Fibroblast of skin of left quadriceps (primary cell): ENCODE results near the gene RHOG.
A peak's percentile ranks its signal among the peaks of the same experiment; 100 is the strongest.

Experiments
- DNase-seq, 2 experiments: peaks; one replicate each; pipeline ENCODE4 v3.0.0-alpha.2; 2013; ENCODE audit warnings: low read depth in 2 of 2

RHOG gene

DNA sequence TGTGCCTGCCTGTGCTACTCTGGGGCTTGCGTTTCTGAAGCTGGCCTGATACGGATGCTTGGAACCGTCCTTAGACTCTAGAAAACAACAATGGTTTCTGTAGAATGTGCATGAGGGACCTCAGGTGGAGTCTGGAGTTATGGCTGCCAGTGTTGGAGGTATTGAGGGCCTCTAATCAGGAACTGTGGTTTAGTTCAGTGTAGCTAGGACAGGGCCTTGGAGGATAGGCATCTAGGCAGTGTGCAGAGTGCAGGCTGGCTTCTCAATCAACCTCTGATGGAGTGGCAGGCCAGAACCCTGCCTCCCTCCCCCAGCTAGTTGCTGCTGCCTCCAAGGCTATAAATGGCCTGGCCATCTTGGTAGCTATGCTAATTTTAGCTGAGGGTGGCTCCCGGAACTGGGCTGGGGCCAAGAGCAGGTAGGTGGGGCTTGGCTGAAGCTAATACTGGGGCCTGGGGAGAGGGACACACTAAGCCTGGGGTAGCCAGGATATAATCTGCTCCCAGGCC lies 18.7 kb upstream of the RHOG start:
- no peak for DNase-seq

DNA sequence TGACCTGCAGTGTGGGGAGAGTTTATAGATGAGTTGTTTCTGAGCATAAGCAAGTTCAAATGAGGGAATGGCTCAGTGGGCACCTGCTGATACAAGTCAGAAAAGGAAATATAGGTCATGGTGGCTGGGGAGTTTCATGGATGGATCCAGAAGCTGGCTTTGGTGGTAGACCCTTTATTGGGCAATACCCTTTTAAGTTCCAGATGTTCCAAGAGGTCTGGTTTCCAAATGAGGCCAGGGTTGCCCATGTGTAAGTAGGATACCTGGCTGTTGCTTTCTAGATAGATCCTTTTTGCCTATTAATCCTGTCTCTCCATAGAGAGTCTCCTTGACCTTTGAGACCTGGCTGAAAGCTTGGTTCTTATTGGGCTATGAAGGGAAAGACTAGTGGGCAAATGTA lies 16.9 kb upstream of the RHOG start:
- no peak for DNase-seq

DNA sequence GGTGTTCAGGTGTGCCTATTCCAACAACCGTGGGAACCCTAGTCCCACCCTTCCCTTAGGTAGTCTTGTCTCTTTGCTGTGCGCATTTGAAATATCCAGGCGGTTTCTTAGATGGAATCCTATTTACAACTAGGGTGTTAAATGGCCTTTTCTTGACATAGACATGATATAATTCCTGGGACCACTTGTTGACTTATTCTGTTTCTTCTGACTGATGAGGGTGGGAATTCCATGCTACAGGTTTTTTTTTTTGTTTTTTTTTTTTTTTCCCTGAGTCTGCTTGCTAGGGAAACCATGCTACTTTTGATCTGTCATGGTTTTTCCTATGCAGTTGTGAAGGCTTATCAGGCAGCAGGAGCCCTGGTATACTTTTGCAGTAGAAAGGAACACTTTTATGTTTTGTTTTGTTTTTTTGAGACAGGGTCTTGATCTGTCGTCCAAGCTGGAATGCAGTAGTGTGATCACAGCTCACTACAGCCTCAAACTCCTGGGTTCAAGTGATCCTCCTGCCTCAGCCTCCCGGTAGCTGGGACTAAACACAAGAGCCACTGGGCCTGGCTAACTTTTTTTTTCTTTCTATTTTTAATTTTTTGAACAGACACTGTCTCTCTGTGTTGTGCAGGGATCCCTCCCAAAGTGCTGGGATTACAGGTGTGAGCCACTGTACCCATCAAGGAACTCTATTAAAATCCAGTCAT lies 16.2 kb upstream of the RHOG start:
- no peak for DNase-seq

DNA sequence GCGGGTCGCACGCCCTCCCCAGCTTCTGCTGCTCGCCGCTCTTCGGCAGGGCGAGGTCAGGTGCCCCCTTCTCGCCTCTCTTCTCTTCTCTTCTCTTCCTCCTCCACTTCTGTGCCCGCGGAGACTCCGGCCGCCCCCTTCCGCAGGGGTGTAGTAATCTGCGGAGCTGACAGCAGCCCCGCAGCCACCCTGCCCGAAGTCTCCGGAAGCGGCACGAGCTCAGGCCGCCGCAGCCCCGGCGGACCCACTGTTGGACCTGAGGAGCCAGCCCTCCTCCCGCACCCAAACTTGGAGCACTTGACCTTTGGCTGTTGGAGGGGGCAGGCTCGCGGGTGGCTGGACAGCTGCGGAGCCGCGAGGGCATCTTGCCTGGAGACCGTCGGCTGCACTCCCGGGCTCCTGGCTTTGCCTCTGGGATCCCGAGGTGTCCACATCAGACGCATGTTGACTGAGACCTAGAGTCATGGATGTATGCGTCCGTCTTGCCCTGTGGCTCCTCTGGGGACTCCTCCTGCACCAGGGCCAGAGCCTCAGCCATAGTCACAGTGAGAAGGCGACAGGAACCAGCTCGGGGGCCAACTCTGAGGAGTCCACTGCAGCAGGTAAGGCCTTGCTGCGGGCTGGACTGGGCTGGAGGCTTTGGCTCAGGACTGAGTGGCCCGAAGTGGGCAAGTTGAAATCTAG lies 15.2 kb upstream of the RHOG start:
- DNase-seq = no peak

DNA sequence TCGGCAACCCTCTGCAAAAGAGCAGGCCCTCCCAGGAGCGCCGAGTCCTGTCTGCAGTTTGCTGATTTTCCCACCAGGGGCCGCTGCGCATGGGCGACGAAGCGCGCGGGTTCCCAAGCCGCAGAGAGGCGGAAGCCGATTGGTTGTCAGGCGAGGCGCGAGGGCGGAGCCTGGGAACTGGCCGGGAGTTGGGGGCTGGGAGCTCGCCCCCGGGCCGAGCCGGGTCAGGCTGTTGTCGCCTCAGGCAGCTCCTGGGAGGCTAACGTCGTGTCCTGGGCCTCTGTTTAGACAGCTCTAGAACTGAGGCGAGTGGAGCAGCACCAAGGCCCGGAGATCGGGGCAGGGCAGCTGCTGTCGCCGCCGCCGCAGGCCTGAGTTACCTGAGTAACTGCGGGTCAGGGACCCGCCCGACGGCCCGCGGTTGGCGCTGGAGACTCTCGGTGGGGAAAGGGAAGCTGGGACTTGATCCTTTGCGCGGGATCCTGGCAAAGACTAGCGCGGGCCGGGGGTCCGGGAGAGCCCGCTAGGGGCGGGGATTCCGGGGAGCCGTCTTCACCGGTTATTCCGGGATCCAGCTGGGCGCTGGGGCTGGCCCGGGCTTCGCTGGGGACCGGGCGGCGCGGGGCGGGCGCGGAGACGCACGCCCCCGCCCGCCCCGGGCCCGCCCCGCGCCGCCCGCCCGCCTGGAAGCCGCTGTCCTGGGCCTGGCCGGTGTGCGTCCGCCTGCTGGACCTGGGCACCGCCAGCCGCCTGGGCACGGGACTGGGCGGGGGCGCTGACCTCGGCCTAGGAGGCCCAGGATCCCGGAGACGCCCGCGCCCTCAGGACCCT lies 14.4 kb upstream of the RHOG start, which contains the start of gene STIM1:
Gene STIM1 (plus strand): TSS at position 688 of the 831 bp plus-strand sequence. CDS start 607 bp downstream, outside the sequence.
- DNase-seq = peak; percentile 84 to 85

DNA sequence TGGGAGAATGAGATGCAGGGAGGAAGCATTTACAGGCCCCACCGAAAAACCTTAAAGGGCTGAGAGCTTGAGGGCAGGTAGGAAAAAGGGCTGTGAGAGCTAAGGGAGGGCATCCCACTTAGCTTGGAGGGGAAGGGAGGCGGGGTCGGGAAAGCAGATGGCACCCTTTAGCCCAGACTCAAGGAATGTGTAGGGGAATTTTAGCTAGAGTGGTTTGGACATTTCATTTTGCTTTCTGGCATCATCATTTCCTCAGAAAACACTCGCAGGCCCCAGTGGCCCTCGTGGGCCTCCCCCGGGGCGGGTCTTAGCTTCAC lies 13.9 kb upstream of the RHOG start:
- no peak for DNase-seq

DNA sequence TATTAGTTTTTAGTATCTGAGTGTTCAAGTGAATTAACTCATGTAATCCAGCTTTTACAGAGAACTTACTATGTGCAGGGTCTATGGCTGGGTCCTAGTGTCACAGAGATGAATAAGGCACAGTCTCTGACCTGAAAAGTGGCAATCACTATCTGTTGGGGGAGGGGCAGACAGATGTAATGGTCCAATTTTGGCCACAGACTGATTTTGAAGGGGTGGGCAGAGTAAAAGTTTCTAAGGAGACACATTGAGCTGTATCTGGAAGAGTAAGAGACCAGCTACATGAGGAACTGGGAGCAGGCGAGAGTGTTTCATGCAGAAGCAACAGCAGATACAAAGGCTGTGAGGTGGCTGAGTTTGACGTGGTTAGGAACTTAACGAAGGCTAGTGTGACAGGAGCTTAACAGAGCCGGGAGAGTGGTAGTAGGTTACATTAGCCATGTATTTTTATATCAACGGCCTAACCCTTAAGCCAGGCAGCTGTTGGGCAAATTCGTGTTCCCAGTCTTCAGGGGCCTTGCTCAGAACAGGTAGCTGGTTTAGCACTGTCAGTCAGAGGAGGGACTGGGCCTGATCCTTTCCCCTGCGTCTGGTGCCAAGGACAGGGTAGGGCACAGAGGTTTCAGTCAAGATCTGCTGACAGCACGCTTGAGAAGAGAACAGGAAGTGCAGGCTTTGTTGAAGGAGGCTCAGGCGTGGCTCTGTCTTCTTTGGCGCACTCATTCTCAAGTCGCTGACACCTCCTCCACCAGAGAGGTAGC lies 13.3 kb upstream of the RHOG start:
- no peak for DNase-seq

DNA sequence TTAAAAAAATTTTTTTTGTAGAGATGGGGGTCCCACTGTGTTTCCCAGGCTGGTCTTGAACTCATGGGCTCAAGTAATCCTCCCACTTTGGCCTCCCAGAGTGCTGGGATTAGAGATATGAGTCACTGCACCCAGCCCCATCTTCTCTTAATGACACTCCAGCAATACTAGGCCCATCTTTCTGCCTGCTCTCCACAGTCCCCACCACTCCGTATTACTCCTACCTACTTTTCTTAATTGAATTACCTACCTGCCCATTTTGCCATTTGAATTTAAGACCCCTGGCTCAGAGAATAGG lies 12.7 kb upstream of the RHOG start:
- no peak for DNase-seq

DNA sequence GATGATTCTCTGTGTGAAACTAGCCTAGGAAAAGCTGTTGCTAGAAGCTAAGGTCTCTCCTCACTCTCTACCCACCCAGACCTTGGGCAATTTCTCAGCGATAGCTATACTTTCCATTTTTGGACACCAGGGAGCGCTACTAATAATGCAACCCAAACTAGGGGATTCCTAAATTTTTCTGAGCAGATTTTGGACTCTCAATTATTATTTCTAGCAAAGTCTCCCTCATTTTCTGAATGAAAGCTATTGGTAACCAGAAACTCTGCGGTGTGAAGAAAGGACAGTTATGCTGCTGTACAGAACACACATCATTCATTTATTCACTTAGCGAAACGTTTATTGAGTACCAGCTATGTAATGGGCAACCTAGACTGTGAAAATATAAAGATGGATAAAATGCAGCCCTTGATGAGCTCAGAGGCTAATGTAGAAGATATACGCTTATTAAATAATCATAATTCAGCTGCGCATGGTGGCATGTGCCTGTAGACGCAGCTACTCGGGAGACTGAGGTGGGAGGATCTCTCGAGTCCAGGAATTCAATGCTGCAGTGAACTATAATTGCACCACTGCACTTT lies 8.6 kb upstream of the RHOG start:
- DNase-seq = peak in 1 of 2 experiments; percentile 30

DNA sequence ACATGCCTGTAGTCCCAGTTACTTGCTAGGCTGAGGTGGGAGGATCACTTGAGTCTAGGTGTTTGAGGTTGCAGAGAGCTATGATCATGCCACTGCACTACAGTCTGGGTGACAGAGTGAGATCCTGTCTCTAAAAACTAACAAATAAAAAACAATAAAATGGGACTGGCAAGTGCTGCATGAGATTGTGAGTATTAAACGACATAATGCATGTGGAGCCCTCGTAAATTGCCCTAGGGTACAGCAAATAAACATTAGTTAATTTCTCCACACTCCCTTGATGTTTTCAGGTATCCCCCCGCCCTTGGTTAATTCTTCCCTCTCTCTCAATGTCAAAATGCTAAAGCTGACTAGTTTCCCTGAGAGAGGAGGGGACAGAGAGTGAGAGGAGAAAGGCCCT lies 4.9 kb upstream of the RHOG start:
- no peak for DNase-seq

DNA sequence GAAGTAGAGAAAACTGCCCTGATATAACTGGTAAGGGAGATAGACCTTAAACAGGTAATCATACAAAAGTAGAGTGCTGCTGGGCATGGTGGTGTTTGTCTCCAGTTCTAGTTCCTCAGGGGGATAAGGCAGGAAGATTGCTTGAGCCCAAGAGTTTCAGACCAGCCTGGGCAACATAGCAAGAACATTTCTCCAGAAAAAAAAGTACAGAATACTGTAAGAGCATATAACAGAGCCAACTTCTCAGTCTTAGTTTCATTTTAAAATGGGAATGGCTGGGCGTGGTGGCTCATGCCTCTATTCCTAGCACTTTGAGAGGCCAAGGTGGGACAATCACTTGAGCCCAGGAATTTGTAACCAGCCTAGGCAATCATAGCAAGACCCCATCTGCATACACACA lies 4.5 kb upstream of the RHOG start:
- DNase-seq = no peak

DNA sequence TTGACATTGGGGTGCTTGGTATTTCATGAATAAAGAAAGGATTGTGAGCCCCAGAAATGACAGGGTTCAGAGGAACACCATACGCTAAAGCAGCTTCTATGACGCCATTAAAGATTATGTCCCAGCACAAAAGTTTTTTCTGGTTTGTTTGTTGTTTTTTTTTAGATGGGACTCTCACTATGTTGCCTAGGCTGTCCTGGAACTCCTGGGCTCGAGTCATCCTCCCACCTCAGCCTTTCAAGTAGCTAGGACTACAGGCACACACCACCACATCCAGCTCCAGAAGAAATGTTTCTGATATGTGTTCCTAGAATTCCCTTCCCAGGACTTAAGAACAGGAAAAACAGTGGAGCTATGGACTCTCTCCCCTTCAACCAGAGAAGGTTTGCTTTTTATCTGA lies 2.6 kb upstream of the RHOG start:
- no peak for DNase-seq

DNA sequence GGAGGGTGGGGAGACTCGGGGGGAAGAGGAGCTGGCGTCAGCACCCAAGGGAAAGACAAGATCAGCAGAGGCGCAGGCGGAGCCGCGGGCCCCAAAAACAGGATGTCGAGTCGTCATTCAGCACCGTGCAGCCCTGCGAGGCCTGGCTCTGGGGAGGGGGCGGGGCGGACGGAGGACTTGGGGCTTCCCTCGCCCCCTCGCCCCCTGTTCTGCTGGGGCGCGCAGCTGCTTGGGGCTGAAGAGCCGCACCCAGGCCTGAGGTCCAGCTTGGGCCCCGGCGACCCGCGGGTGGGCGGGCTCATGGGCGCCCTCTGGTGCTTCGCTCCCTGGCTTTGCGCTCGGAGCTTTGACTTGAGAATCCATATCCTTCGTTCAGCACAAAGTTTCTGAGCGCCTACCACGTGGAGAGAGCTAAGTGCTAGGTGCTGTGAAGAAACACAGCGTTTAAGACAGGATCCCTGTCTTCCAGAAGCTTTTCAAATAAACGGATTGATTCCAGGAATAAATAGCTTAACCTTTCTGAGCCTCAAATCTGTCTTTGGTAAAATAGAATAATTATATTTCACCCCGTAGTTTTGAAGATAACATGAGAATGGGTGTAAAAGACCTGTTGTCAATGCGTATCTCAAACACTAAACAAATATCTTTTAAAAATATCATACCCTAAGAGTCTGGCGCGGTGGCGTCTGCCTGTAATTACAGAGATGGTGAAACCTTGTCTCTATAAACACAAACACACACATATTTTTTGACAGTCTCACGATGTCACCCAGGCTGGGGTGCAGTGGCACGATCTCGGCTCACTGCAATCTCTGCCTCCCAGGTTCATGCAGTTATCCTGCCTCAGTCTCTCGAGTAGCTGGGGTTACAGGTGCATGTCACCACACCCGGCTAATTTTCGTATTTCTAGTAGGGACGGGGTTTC lies 929 bp upstream of the RHOG start:
- peak; percentile 54 to 56 for DNase-seq

DNA sequence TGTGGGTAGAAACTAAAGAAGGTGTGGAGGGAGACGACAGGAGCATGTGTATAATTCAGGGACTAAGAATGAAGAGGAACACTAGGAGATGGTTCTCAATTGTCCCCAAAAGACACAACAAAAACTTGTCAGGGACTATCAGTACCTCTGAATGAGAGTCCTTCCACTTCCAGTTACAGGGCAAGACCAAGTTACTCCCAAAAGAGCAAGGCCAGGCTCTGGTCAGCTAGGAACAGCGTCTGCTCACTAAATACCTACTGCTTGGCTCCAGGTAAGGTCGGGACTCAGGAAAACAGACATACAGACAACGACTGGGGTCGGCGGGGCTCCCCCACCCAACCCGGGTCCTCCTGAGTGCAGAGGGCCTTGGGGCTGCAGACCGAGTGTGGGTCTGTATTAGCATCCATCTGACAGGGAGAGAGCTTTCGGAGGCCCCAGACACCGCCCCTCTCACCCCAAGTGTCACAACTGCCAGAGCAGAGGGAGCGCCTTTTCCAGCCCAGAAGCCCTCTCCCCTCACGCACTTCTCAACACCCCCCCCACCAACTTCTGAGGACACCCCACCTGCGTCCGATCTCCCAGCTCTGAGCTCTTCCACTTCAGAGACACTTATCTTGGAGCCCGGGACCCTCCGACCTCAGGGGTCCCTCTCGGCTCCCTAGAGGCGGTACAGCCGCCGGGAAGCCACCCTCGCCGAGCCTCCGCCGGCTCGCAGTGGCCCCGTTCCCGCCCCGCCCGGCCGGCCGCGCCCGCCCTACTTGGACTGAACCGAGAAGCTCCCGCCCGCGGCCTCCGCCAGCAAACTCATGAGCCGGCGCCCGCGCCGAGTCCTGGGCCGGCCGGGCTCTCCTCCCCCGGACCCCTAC lies 522 bp downstream of the RHOG start:
- no peak for DNase-seq

DNA sequence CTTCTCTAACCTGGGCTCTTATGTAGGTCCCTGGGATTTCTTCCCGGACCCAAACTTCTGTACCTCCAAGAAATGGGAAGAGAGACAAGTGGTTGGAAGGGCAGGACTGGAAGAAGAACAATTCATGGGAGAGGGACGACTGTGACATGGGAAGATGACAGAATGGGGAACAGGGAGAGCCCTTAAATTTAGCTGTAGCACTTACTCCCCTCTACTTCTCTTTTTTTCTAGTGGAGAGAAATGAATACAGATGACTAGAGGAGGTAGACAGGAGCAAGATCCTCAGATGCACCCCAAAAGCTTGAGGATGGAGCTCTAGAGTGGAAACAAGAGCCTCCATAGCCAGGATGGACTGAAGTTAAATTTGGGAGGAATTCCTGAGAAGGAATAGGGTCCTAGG lies 2.3 kb downstream of the RHOG start:
- DNase-seq = no peak

DNA sequence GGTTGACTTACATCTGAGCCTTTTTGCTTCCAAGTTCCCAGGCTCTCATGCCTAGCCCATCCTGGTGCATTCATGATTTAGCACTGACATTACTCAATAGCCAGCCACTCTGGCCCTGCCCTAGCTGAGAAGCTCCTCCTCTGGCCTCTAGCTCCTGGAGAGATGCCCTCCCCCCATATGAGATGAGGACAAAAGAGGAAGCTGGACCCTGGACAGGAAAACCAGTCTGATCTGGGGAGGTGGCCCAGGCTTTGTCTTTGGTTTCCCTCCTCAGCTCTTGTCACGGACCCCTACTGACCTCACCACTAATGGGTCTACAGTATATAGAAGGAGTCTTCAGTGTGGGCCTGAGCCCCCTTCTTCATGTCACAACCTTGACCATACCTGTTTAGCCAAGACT lies 3.0 kb downstream of the RHOG start:
- no peak for DNase-seq

DNA sequence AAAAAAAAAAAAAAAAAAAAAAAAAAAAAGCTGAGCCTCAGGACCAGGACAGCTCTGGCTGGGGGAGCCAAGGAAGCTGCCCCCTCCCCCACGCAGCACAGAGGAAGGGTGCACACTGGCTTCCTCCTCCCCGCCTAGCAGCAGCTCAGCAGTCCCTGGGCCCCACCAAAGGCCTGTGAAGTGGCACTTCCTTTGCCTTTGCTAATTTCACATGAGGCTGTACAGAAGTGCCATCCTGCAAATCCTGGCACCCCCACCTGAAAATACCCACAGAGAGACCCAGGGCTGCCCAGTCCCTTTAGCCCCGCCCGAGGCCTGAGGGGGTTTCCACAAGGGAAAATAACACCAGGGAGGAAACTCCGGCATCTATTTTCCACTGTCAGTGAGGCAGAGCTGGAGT lies 3.9 kb downstream of the RHOG start:
- no peak for DNase-seq

DNA sequence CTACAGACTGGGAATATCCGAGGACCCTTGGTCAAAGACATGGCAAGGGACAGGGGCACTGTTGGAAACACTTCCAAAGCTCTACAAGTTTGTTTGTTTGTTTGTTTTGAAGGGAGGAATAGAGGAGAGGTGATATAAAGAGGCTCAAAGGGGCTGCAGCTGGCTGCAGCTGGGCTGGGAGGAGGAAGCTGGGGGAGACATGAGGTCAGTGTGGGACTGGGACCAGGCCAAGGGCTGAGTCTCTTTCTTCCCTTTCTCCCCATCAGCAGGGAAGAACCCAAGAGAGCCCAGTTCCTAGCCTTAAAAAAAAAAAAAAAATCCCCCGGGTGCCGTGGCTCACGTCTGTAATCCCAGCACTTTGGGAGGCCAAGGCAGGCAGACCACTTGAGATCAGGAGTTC lies 5.0 kb downstream of the RHOG start:
- no peak for DNase-seq

DNA sequence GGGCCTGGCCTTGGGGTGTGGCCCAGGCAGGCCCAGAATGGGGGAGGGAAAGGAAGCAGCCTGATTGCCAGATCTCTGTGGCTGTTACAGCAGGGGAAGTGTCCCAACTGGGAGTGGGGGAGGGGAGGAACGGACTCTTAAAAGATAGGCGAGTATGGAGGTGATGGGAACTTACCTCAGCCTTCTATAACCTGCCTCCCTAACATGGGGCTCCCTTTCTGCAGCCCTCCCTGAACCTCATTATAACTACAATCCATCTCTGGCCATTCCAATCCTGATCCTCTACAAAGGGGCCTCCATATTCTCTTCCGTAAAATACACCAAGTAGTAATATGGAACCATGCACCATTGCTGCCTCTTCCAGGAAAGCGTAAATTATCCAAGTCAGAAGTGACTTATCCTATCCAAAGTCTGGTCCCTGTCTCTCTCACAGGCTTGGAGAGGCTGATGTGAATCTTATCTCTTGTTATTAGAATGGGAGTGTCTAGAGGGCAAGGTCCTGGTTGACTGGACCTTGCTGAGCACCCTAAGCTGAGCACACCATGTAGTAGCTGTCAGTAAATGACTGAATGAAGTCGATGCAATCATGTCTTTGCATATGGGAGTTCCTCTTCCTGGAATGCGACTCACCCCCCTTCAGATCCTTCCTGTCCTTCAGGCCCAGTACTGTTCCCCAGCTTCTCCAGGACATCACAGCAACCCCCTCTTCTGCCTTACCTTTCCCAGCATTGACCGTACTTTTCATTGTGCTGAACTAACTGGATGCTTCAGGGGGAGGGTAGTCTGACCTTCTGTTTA lies 5.9 kb downstream of the RHOG start:
- no peak for DNase-seq
